Measurements from ENCODE around the gene VENTX.

GRCh38 chr10:133195611-133196010, 42.0 kb upstream of the VENTX start:
- TF ChIP-seq SP1 (IDR thresholded peaks at IDR 0.05; ENCODE audit: low read depth) = no peak
- no peak for TF ChIP-seq RAD21 (IDR thresholded peaks at IDR 0.05; ENCODE audit: low read depth)
- TF ChIP-seq SIN3A (IDR thresholded peaks at IDR 0.05; ENCODE audit: low read depth) = no peak

Data from HCT116 (cell line).